Peyer's patch (tissue), 4 donors: ENCODE results near the gene PDLIM5. TPM values are rescaled to one million over a fixed set of nuclear protein-coding genes. Genes with fewer than 3 reads are reported as not detected.

Experiments used
- DNase-seq, 3 donors: peaks; one replicate each; pipeline ENCODE4 v3.0.0-alpha.2; 2017 to 2019
- H3K27ac ChIP-seq, 4 donors: fragments of 200-600 bp; sonication (generic); one replicate each; pipeline ENCODE4 v1.5.1; 2016 to 2019
- H3K27me3 ChIP-seq, 2 donors: fragments of 200-600 bp; sonication (generic); one replicate each; pipeline ENCODE4 v1.5.1; 2019
- H3K36me3 ChIP-seq, 3 donors: fragments of 200-600 bp; sonication (generic); one replicate each; pipeline ENCODE4 v1.5.1; 2016 to 2019
- H3K4me1 ChIP-seq, 4 donors: fragments of 200-600 bp; sonication (generic); one replicate each; pipeline ENCODE4 v1.5.1; 2016 to 2019
- H3K4me3 ChIP-seq, 4 donors: fragments of 200-600 bp; sonication (generic); 1 replicate in 3 of 4; 2 replicates in 1 of 4; pipeline ENCODE4 v1.5.1; 2016 to 2019; ENCODE audit warnings: mild to moderate bottlenecking in 1 of 4
- H3K9me3 ChIP-seq, 4 donors: fragments of 200-600 bp; sonication (generic); one replicate each; pipeline ENCODE4 v1.5.1; 2016 to 2019; ENCODE audit warnings: mild to moderate bottlenecking in 1 of 4
- CTCF ChIP-seq, 6 experiments: fragments of 450-650 bp in 4 of 6; fragments of 200-600 bp in 2 of 6; sonication (generic) in 1 of 6; IDR thresholded peaks; one replicate each; pipeline ENCODE4 v1.5.1; 2017 to 2019; ENCODE audit warnings: antibody characterized with exemption in 6 of 6, mild to moderate bottlenecking in 3 of 6, moderate library complexity in 1 of 6
- POLR2A ChIP-seq, 2 donors: fragments of 450-650 bp; IDR thresholded peaks; one replicate each; pipeline ENCODE4 v1.5.1; 2017; ENCODE audit warnings: antibody characterized with exemption in 2 of 2, mild to moderate bottlenecking in 2 of 2, moderate library complexity in 2 of 2
- total RNA-seq, 4 donors: library from RNA; depleted of rRNA; stranded (reverse); fragments of >200 nt; gene quantifications; one replicate each; pipeline ENCODE4 v1.1.0, GENCODE V29; 2016

PDLIM5 gene
- total RNA-seq, 4 donors from 2014 or later, result 112 to 197 (median 158) TPM

- H3K4me1 ChIP-seq, result no peaks in the 10 kb centered on the region
These were observed 218.2 kb downstream of the PDLIM5 start for GRCh38 chr4:94669672-94670664.

GRCh38 chr4:94671113-94671512, 219.4 kb downstream of the PDLIM5 start:
- no peaks in the 10 kb centered on the region for H3K4me1 ChIP-seq
- H3K27ac ChIP-seq, result no peak overlapping the region
- H3K27me3 ChIP-seq, result no peaks in the 10 kb centered on the region
- TF ChIP-seq POLR2A (IDR thresholded peaks at IDR 0.05), result no peak
- no peak for TF ChIP-seq CTCF (IDR thresholded peaks at IDR 0.05)
- no peak overlapping the region for H3K4me3 ChIP-seq
- DNase-seq, result no peak
- peaks cover 0 to 7% (median 0%) of the 10 kb centered on the region in 3 donors for H3K36me3 ChIP-seq
- H3K9me3 ChIP-seq, result no peaks in the 10 kb centered on the region

More at GRCh38 chr4:94669672-94670664, 218.2 kb downstream of the PDLIM5 start:
- TF ChIP-seq CTCF (IDR thresholded peaks at IDR 0.05) (no peak), POLR2A (IDR thresholded peaks at IDR 0.05) (no peak)
- Histone ChIP-seq H3K27ac (no peak overlapping the region), H3K36me3 (peaks cover 0 to 10% (median 0%) of the 10 kb centered on the region in 3 donors), H3K4me3 (no peak overlapping the region), H3K27me3 (no peaks in the 10 kb centered on the region), H3K9me3 (no peaks in the 10 kb centered on the region)
- no peak for DNase-seq

- TF ChIP-seq CTCF (IDR thresholded peaks at IDR 0.05) (no peak), POLR2A (IDR thresholded peaks at IDR 0.05) (no peak)
- Histone ChIP-seq H3K4me3 (no peak overlapping the region), H3K4me1 (no peaks in the 10 kb centered on the region), H3K9me3 (no peaks in the 10 kb centered on the region), H3K36me3 (no peaks in the 10 kb centered on the region), H3K27me3 (no peaks in the 10 kb centered on the region), H3K27ac (no peak overlapping the region)
- peak in 1 of 3 donors; percentile 56 for DNase-seq
These were observed 222.2 kb downstream of the PDLIM5 start for GRCh38 chr4:94673961-94674360.

GRCh38 chr4:94676970-94677369, 225.2 kb downstream of the PDLIM5 start:
- TF ChIP-seq CTCF (IDR thresholded peaks at IDR 0.05), result no peak
- TF ChIP-seq POLR2A (IDR thresholded peaks at IDR 0.05), result no peak
- no peak for DNase-seq
- no peaks in the 10 kb centered on the region for H3K36me3 ChIP-seq
- no peaks in the 10 kb centered on the region for H3K27me3 ChIP-seq
- no peaks in the 10 kb centered on the region for H3K9me3 ChIP-seq
- no peak overlapping the region for H3K27ac ChIP-seq
- no peak overlapping the region for H3K4me3 ChIP-seq
- H3K4me1 ChIP-seq, result no peaks in the 10 kb centered on the region

- H3K27ac ChIP-seq, result no peak overlapping the region
- H3K9me3 ChIP-seq, result no peaks in the 10 kb centered on the region
- DNase-seq, result no peak
- TF ChIP-seq POLR2A (IDR thresholded peaks at IDR 0.05) (no peak), CTCF (IDR thresholded peaks at IDR 0.05) (no peak)
- no peaks in the 10 kb centered on the region for H3K36me3 ChIP-seq
- no peak overlapping the region for H3K4me3 ChIP-seq
- H3K27me3 ChIP-seq, result no peaks in the 10 kb centered on the region
- no peaks in the 10 kb centered on the region for H3K4me1 ChIP-seq
These were observed 227.2 kb downstream of the PDLIM5 start for GRCh38 chr4:94678896-94679295.
